PC-9 (cell line): ENCODE data around the gene SHISA4. TPM values are rescaled to one million over a fixed set of nuclear protein-coding genes. Genes with fewer than 3 reads are reported as not detected.

Source experiments
- BruUV-seq: library from RNA; stranded (reverse); fragments of 400-500 nt; replicated peaks from 2 replicates; lab custom pipeline; 2021; lab: Mats Ljungman, UMichigan
- CTCF ChIA-PET: fragments of 300-600 bp; sonication (Branson Sonifier 250); formaldehyde crosslinking; loops from one replicate; lab custom pipeline; 2022; ENCODE audit warnings: antibody characterized with exemption; lab: Charles Lee
- POLR2A ChIA-PET: fragments of 300-600 bp; sonication (Branson Sonifier 250); formaldehyde crosslinking; loops from one replicate; lab custom pipeline; 2022; ENCODE audit warnings: antibody characterized with exemption; ENCODE audit not compliant: unreplicated experiment; lab: Charles Lee
- DNase-seq, 2 experiments: peaks; one replicate each; pipeline versions ENCODE4 v3.0.0 to v3.0.0-alpha.2; 2015 to 2022; ENCODE audit warnings: mixed read lengths in 1 of 2
- H2AFZ ChIP-seq: fragments of 200-600 bp; sonication (generic); 2 replicates; pipeline ENCODE4 v1.8.1; 2017; ENCODE audit warnings: antibody characterized with exemption
- H3F3A ChIP-seq: fragments of 200-600 bp; sonication (generic); 2 replicates; pipeline ENCODE4 v1.8.1; 2017; ENCODE audit warnings: antibody characterized with exemption, mild to moderate bottlenecking, low read depth; ENCODE audit not compliant: insufficient read depth
- H3K27ac ChIP-seq: fragments of 200-600 bp; sonication (generic); 2 replicates; pipeline ENCODE4 v1.6.1; 2016; ENCODE audit warnings: mixed run types
- H3K27me3 ChIP-seq: fragments of 200-600 bp; sonication (generic); 2 replicates; pipeline ENCODE4 v1.6.1; 2016; ENCODE audit warnings: low read depth, mixed run types; ENCODE audit not compliant: insufficient read depth
- H3K36me3 ChIP-seq: fragments of 200-600 bp; sonication (generic); 2 replicates; pipeline ENCODE4 v1.6.1; 2016; ENCODE audit warnings: low read depth, mixed run types
- H3K4me1 ChIP-seq: fragments of 200-600 bp; sonication (generic); replicated peaks from 2 replicates; pipeline ENCODE4 v1.6.1; 2016; ENCODE audit warnings: mixed run types; ENCODE audit not compliant: insufficient read depth
- H3K4me2 ChIP-seq: fragments of 200-600 bp; sonication (generic); 2 replicates; pipeline ENCODE4 v1.6.1; 2017; ENCODE audit warnings: mixed run types
- H3K4me3 ChIP-seq: fragments of 200-600 bp; sonication (generic); 2 replicates; pipeline ENCODE4 v1.6.1; 2016; ENCODE audit warnings: mixed run types
- H3K79me2 ChIP-seq: fragments of 200-600 bp; sonication (generic); 2 replicates; pipeline ENCODE4 v1.6.1; 2017; ENCODE audit warnings: low read depth, mixed run types
- H3K9me2 ChIP-seq: fragments of 200-600 bp; sonication (generic); 2 replicates; pipeline ENCODE4 v1.8.1; 2017; ENCODE audit warnings: mild to moderate bottlenecking; ENCODE audit not compliant: insufficient read depth
- H3K9me3 ChIP-seq: fragments of 200-600 bp; sonication (generic); 2 replicates; pipeline ENCODE4 v1.8.1; 2016; ENCODE audit warnings: low read depth; ENCODE audit not compliant: insufficient read depth
- H4K20me1 ChIP-seq: fragments of 200-600 bp; sonication (generic); 2 replicates; pipeline ENCODE4 v1.8.1; 2017; ENCODE audit not compliant: insufficient read depth
- CTCF ChIP-seq: fragments of 200-600 bp; sonication (generic); conservative IDR thresholded peaks from 2 replicates; pipeline ENCODE4 v1.6.1; 2017; ENCODE audit warnings: mixed run types, antibody characterized with exemption, mild to moderate bottlenecking, moderate library complexity
- EZH2 ChIP-seq: fragments of 200-600 bp; sonication (generic); IDR thresholded peaks from 2 replicates; pipeline ENCODE4 v1.8.0; 2017; ENCODE audit warnings: antibody characterized with exemption, low read depth
- intact Hi-C: fragments of 100-400 bp; cut with micrococcal nuclease; formaldehyde crosslinking; loops from one replicate; pipeline ENCODE4 v1.10.0; 2022; ENCODE audit not compliant: unreplicated experiment
- total RNA-seq: library from RNA; stranded (reverse); gene quantifications from 2 replicates; pipeline ENCODE4 v1.2.3, GENCODE V29; 2021

SHISA4 gene
- total RNA-seq, 1 experiment from 2014 or later: 22.4 TPM

- TF ChIP-seq CTCF: no peak
- no peak for TF ChIP-seq EZH2
- H4K20me1 ChIP-seq: no peaks in the 10 kb centered on the region
- DNase-seq: no peak
- no peaks in the 10 kb centered on the region for H3K36me3 ChIP-seq
- ChIA-PET POLR2A (no interaction called here), CTCF (no interaction called here)
- H3F3A ChIP-seq: peaks cover 25% of the 10 kb centered on the region; the same call in 1 of the 2 replicates
- no peak overlapping the region for H2AFZ ChIP-seq
- H3K4me1 ChIP-seq: peaks cover 38% of the 10 kb centered on the region
- no peaks in the 10 kb centered on the region for H3K9me2 ChIP-seq
- no peaks in the 10 kb centered on the region for H3K27me3 ChIP-seq
- H3K4me3 ChIP-seq: no peak overlapping the region
- BruUV-seq: no TSS peak
- no peaks in the 10 kb centered on the region for H3K9me3 ChIP-seq
- H3K79me2 ChIP-seq: no peaks in the 10 kb centered on the region
- H3K4me2 ChIP-seq: peak overlapping the region; percentile 69; the same call in 1 of the 2 replicates
- H3K27ac ChIP-seq: no peak overlapping the region
- intact Hi-C loops: no loop called here
Observed at GRCh38 chr1:201918343-201918742, 29.6 kb downstream of the SHISA4 start.

DNA sequence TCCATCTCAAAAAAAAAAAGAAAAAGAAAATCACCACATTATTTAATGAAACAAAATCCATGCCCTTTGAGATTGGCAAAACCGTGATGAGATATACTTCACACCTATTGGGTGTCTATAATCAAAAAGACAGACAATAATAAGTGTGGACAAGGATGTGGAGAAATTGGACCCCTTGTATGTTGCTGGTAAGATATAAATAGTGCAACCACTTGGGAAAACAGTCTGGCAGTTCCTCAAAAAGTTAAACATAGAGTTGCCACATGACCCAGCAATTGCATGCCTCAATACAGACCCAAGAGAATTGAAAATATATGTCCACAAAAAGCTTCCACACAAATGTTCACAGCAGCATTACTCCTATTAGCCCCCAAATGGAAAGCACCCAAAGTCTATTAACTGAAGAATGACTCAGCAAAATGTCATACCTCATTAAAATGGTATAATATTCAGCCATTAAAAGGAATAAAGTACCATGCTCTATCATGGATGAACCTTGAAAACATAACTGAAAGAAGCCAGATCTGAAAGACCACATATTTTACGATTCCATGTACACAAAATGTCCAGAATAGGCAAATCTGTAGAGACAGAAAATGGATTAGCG lies 33.4 kb downstream of the SHISA4 start:
- Histone ChIP-seq H3K4me2 (no peak overlapping the region), H3K27me3 (no peaks in the 10 kb centered on the region), H3K9me3 (no peaks in the 10 kb centered on the region), H3K4me3 (no peak overlapping the region), H3K9me2 (no peaks in the 10 kb centered on the region), H3K79me2 (no peaks in the 10 kb centered on the region), H3K27ac (peak overlapping the region; percentile 30; the same call in 1 of the 2 replicates), H3K36me3 (no peaks in the 10 kb centered on the region), H4K20me1 (no peaks in the 10 kb centered on the region), H2AFZ (peak overlapping the region; percentile 67; the same call in 1 of the 2 replicates), H3K4me1 (peaks cover 26% of the 10 kb centered on the region), H3F3A (peaks cover 16% of the 10 kb centered on the region; the same call in 1 of the 2 replicates)
- no peak for DNase-seq
- intact Hi-C loops: no loop called here
- BruUV-seq: no TSS peak
- CTCF ChIA-PET: no interaction called here
- POLR2A ChIA-PET: no interaction called here
- TF ChIP-seq EZH2 (no peak), CTCF (no peak)

DNA sequence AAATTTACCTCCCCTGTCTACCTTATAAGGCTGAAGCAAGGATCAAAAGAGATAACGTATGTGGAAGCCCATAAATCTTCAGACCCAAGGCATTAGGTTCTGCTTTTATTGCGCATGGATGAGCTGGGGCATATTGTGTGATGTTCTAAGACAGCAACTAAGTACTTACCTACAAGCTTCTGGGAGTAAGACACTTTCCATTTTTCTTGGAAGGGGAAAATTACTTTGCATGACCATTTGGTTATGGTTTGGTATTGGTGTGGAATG lies 36.5 kb downstream of the SHISA4 start:
- Histone ChIP-seq H3K36me3 (no peaks in the 10 kb centered on the region), H3K79me2 (no peaks in the 10 kb centered on the region), H3K27ac (no peak overlapping the region), H3K9me2 (no peaks in the 10 kb centered on the region), H4K20me1 (no peaks in the 10 kb centered on the region), H2AFZ (no peak overlapping the region), H3K27me3 (no peaks in the 10 kb centered on the region), H3K4me1 (peaks cover 13% of the 10 kb centered on the region), H3K9me3 (no peaks in the 10 kb centered on the region), H3F3A (0 out of 2 replicates have a peak, but pooled peaks cover 3% of the 10 kb centered on the region), H3K4me3 (no peak overlapping the region), H3K4me2 (no peak overlapping the region)
- intact Hi-C loops: no loop called here
- no peak for DNase-seq
- ChIA-PET CTCF (no interaction called here), POLR2A (no interaction called here)
- no peak for TF ChIP-seq CTCF
- no TSS peak for BruUV-seq
